HG02943 (cell line): ENCODE results near the gene IL24.

Experiments used
- ATAC-seq: cut with Tn5 transposase; IDR thresholded peaks from one replicate; pipeline ENCODE4 v1.9.1; 2021; ENCODE audit warnings: mild to moderate bottlenecking, low read depth, moderate library complexity; ENCODE audit not compliant: unreplicated experiment

The IL24 gene

DNA sequence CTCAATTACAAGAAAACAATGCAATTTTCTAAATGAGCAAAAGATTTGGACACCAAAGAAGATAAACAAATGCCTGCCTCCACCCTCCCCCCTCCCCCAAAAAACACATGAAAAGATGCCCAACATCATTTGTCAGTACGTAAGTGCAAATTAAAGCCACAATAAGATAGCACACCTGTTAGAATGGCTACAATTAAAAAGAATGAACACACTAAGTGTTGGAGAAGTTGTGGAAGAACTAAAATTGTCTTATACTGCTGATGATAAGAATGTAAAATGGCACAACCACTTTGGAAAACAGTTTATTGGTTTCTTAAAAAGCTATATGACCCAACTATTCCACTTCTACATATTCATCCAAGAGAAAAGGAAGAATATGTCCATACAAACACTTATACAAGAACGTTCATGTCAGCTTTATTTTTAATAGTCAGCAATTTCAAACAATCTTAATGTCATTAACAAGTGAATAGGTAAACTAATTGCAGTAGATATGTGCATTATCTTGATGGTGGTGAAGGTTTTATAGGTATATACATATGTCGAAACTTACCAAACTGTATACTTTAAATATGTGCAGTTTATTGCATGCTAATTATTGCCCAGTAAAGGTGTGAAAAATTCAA, 21.4 kb upstream of the IL24 start:
- ATAC-seq = no peak

DNA sequence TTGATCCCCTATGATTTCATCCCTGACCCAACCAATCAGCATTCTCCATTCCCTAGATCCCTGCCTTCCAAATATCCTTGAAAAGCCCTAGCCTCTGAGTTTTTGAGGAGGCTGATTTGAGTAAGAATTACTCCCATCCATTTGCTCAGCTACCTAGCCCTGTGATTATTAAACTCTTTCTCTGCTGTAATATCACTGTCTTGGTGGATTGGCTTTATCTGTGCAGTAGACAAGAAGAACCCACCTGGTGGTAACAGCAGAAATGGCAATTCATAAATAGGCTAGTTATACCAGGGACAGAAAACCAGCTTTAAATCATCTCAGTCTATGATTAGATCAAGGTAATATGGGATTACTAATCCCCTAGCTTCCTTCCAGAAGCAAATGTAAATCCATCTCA, 18.8 kb upstream of the IL24 start:
- ATAC-seq = no peak

DNA sequence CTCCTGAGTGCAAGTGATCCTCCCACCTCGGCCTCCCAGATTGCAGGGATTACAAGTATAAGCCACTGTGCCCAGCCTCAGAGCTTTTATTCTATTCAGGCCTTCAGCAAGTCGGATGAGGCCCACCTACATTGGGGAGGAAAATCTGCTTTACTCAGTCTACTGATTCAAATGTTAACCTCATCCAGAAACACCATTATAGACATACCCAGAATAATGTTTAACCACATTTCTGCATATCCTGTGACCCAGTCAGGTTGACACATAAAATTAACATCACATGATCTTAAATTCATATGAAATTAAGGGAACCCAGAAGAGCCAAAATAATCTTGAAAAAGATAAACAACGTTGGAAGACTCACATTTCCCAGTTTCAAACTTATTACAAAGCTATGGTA, 16.9 kb upstream of the IL24 start:
- no peak for ATAC-seq

DNA sequence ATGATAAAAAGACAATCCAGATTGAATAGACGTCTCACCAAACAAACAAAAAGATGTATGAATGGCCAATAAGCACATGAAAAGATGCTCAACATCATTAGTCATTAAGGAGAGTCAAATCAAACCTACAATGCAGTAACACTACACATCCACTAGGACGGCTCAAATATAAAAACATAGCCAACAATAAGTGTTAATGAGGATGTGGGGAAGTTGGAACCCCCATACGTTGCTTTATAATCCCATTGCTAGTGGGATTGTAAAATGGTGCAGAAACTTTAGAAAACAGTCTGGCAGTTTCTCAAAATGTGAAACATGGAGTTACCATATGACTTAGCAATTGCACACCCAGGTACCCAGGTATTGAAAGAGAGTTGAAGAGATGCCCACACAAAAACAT, 14.7 kb upstream of the IL24 start:
- ATAC-seq = no peak

DNA sequence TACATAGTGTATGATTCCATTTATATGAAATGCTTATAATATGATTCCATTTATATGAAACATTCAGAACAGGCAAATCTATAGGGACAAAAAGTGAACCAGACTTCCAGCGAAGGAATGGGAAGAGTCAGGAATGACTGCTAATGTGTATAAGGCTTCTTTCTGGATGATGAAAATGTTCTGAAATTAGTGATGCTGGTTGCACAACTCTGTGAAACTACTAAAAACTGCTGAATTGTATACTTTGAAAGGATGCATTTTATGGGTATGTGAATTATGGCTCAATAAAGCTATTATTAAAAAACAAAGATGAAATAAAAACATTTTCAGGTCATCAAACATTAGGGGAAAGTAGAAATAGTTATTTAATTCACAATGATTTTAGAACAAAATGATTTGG, 14.1 kb upstream of the IL24 start:
- no peak for ATAC-seq

DNA sequence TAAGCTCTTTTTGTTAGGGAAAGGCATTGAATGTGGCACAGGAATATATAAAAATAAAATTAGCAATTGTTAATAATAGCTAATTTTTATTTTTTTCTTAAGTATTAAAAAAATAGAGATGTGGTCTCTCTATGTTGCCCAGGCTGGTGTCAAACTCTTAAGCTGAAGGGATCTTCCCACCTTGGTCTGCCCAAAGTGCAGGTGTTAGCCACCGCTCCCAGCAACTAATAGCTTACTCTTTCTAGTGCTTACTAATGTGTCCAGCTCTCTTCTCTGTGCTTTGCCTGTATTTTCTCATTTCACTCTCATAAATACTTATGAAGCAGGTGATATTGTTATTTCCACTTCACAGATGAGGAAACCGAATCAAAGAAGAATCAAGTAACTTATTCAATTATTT, 13.4 kb upstream of the IL24 start:
- no peak for ATAC-seq

DNA sequence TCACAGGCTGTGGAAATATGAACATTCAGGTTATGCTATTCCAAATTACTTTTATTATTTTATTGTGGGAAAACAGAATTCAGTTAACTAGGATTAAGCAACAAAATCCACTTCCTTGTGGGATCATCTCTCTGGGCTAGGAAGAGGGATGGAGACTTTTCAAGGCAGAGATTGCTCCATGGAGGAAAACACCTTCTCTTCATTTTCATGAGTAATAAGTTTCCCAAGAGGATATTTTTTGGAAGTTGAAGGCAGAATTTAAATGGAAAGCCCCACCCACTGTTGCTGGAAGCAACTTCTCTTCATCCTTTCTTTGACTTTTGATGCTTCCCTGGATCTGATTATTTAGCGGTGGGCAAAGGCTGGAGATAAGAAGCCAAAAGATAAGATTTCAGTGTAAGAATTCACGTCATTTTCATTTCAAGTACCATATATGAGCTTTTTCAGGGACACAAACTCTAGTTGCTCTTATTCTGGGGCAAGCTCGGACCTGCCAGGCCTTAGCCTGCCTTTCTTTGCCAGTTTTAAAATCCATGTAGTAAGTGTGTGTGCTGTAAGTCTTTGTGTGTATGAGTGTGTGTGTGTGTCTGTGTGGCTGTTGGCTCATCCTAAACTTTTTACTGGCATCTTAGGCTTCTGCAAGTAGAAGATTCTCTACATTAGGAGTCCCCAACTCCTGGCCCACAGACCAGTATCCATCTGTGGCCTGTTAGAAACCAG, 11.7 kb upstream of the IL24 start:
- no peak for ATAC-seq

DNA sequence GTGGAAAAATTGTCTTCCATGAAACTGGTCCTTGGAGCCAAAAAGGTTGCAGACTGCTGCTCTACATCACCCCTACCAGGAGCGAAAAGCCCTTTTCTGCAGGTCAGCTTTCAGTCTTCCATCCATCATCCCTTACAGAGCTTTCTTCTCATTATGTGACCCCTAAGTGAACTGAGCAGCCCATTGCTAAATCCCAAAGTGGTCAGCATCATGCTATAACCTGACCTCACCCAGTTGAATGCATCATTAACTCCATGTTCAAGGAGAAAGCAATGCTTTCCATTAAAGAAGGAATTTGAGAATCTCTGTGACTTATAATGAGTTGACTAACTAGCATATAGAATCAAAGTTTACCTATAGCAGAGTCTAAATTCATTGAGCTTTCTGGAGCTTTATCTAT, 10.4 kb upstream of the IL24 start:
- no peak for ATAC-seq

DNA sequence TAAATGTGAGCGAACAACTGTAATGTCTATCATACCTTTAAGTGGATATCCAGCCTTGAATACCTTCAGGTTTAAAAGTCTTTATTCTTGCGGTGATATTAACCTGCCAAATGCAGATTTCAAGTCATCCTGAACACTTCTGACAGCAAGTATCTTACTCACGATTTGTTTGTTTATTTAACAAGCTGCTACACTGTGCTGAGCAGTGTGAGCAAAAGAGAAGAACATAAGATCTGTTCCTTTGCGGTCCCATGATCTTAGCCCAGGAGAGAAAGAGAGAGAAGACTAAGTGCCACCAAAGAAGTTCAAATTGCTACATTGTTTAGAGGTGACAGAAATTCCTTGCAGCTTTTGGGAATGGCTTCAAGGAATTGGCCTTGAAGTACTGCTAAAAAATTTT, 9.5 kb upstream of the IL24 start:
- ATAC-seq = no peak

DNA sequence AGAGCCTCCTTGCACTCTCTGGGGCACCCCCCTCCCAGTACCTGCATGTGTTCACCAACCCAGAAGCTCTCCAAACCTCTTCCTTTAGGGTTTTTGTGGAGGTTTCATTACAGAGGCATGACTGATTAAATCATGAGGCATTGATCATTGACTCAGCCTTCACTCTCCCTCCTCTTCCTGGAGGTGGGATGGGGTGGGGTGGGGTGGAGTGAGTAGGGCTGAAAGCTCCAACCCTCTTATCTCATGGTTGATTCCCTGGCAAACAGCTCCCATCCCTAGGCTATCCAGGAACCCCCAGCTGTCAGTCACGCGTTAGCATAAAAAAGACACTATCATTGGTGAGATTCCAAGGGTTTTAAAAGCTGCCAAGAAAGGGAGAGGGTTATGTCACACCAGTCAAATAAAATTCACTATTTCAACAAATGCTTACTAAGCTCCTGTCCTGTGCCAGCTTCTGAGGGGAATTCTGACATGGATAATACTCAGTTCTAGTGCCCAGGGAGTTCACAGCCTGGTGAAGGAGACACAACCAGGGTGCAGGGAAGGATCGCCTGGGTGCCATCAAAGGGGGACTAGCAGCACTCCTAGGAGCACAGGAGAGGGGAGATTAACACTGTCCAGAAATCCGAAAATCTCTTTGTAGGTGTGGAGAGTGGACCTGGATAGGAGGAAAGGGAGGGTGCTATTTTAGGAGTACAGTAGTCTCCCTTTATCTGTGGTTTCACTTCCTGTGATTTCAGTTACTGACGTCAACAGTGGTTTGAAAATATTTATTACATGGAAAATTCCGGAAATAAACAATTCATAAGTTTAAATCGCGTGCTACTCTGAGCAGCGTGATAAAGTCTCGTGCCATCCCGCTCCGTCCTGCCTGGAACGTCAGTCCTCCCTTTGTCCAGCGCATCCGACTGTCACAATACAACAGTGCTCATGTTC, 6.8 kb upstream of the IL24 start:
- no peak for ATAC-seq

DNA sequence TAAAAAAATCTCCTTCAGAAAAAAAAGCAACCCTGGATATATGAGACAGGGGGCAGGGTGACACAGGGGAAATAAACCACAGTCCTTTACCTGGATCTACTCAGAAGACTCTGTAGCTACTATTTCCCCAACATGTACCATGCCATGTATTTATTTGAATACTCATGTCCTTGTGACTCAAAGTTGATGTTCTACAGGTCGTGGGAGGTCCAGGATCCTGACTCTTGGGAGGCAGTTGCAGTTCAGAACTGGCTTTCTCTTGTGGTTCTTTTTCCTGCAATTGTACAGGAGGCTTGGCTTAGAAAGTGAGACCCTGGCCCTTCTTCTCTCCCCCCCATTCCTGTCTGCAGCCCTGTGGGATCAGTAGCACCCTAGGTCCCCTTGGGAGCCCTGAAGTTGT, 5.8 kb upstream of the IL24 start:
- ATAC-seq = no peak

DNA sequence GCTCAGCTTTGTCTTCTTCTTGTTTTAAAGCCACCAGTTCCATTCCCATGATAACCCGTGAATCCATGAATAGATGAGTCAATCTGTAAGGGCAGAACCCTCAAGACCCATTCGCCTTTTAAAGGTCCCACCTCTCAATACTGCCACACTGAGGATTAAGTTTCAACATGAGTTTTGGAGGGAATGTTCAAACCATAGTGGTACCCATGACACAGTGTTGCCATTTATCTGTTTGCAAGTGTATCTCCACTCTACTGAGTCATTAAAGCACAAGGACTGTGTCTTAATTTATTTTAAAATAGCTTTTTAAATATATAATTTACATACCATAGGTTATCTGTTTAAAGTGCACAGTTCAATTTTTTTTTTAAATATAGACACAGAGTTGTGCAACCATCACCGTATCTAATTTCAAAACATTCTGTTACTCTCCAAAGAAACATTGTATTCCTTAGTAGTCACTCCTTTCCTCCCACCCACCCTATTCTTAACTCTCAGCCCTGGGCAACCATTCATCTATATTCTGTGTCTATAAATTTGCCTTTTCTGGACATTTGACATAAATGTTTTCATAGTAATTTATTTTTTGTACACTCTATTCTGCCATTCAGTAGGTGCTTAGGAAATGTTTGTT, 4.8 kb upstream of the IL24 start:
- ATAC-seq = no peak

DNA sequence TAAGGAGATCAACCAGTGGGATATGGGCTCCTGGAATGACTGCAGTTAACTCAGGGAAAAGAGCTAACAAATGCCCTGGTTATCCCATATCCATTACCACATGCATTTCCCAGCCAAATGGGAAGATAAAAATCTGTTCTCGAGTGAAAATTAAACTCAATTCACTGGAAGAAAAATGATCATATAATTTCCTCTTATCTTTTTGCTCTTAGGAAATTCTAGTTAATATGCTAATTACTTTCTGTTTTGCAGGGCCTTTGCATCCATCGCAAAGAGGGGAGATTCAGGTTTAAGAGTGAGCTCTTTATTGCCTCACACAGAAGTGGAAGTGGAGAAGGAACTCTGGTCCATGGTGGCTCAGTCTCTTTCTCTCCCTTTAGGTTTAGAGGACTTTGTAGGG, 3.9 kb upstream of the IL24 start:
- ATAC-seq = no peak

DNA sequence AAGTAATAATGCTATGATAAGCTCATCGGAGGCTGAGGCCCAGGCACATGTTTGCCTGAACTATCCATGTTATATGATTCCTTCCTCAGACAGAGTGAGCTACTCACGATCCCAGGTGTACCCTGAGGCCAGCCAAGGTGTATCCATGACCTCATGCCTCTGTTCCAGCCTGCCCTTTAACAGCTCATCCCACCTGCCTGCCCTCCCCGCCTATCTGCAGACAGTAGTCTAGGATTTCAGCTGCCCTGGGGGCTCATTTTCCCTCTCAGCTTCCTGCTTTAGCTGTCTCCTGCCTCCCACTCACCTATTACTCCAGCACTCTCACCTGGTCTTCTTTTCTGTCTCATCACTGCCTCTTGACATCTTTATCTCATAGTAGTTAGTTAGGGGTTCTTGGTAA, 1.9 kb upstream of the IL24 start:
- no peak for ATAC-seq

DNA sequence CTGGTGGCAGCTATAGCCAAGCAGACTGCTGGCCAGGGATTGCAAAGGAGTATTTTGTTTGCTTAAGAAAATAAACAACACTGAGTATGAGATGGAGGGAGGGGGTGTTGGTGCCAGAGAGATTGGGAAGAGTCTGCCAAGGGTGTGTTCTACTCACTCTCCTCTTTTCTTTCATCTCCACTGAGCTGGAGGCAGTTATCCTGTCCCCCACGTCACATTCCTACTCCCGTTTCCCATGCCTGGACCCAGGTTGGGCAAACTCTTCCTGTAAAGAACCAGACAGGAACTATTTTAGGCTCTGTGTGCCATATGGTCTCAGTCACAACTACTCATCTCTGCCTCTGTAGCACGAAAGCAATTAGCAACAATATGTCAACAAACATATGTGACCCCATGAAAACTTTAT, 1.4 kb upstream of the IL24 start:
- ATAC-seq = no peak

DNA sequence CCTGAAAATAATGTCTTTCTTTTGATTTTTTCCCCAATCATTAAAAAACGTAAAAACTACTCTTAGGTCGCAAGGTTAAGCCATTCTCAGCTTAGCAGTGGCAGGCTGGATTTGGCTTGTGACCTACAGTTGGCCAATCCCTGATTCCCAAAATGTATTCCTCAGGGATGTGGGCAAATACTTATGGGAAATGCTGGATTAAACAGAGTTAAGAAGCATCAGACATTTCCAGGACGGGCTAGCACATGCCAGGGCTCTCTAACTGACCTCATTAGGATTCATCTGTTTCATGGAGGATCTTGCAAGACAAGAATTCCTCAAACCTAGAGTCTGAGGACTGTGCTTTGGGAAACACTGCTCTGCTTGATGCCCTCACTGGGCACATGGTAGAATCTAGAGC, 982 bp upstream of the IL24 start:
- ATAC-seq = no peak

DNA sequence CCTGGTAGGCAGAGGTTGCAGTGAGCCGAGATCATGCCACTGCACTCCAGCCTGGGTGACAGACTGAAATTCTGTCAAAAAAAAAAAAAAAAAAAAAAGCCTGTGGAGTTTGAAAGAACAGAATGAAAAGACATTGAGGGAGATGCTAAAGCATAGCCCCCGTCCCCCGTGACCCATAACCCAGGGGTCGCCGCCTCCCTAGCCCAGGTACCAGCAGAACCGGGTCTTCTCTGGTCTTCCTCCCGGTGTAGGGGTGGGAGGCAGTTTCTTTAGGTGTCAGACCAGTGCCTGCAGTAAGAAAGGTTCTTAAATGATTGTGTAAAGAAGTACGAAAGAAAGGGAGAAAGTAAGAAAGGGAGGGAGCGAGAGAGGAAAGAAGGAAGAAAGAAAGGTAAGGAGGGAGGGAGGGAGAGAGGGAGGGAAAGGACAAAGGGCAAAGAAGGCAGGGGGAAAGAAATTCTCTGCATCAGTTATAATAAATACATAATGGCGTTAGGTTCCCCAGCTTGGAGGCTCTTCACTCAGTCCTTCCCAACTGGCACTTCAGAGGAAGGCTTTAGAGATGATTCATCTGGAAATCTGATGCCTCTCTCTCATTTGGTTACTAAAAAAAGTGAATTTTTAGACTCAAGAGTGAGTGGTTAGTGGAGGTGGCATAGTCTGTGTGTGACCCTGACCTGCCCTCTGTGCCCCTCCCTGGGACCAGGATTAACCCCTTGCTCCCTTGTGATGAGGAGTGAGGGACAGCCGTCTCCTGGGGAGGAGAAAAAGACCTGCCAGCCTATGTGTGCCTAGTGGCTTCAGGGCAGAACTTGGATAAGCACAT, 1.1 kb downstream of the IL24 start:
- no peak for ATAC-seq

DNA sequence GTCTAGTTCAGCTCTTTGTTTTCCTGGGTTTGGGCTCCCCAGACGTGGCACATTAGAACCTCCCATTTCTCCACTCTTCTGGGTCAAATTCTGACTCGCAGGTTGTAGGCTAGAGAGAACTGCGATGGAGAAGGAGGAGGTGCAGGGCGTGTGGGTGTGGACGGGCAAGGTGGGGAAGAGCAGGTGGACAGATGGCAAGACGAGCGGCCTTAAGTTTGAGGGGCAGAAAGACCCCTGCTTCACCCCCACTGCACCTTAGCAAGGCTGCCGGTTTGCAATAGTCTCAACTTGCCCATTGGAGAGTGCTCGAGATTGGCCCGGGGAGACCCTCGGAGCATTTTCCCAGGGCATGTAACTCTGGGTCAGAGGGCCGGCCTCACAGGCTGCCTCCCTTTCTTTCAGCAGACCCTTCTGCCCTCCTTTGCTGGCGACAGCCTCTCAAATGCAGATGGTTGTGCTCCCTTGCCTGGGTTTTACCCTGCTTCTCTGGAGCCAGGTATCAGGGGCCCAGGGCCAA, 1.7 kb downstream of the IL24 start:
- ATAC-seq = no peak

DNA sequence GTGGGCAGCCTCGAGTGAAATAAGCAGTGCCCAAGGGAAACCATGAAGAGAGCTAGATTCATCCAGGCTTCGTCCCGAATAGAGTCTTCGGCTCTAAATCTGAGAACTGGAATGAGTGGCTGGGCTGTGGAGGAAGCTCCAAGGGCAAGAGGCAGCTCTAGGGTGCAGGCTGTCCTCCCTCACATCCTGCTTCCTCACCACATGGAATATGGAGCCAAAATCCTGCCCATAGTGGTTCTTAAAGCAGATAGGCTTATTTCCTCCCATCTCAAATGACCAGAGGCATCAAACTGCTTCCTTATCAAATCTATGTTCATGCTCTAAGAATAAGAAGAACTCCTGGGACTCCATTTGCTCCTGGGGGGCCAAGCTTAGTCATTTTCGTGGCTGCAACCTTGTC, 2.5 kb downstream of the IL24 start:
- no peak for ATAC-seq

DNA sequence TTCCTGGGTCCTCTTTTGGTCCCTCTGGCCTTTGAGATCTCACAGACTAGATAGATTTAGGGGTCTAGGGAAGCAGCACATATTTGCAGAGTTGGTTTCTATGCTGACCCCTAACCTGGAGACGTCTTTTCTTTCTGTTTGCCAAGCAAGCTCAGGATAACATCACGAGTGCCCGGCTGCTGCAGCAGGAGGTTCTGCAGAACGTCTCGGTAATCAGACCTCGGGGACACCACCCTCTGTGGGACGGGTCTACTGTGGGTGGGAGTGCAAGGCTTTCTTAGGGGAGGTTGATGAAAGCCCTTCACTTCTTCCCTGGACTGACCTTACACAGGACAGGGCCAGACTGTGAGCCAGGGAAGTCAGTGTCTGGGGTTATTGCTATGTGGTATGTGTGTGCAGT, 2.9 kb downstream of the IL24 start:
- ATAC-seq = no peak
